ENCODE results near the gene SETD9. TPM values are rescaled to one million over a fixed set of nuclear protein-coding genes. Genes with fewer than 3 reads are reported as not detected.

The SETD9 gene, protein sequence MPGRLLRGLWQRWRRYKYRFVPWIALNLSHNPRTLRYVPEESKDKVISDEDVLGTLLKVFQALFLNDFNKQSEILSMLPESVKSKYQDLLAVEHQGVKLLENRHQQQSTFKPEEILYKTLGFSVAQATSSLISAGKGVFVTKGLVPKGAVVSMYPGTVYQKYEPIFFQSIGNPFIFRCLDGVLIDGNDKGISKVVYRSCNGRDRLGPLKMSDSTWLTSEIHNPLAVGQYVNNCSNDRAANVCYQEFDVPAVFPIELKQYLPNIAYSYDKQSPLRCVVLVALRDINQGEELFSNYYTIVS
- 10.1 TPM for polyA plus RNA-seq (2013, experiment 1 of 2; ENCODE audit: insufficient read length)
- polyA plus RNA-seq (2013, experiment 2 of 2; ENCODE audit: insufficient read length): 10.7 TPM

DNA sequence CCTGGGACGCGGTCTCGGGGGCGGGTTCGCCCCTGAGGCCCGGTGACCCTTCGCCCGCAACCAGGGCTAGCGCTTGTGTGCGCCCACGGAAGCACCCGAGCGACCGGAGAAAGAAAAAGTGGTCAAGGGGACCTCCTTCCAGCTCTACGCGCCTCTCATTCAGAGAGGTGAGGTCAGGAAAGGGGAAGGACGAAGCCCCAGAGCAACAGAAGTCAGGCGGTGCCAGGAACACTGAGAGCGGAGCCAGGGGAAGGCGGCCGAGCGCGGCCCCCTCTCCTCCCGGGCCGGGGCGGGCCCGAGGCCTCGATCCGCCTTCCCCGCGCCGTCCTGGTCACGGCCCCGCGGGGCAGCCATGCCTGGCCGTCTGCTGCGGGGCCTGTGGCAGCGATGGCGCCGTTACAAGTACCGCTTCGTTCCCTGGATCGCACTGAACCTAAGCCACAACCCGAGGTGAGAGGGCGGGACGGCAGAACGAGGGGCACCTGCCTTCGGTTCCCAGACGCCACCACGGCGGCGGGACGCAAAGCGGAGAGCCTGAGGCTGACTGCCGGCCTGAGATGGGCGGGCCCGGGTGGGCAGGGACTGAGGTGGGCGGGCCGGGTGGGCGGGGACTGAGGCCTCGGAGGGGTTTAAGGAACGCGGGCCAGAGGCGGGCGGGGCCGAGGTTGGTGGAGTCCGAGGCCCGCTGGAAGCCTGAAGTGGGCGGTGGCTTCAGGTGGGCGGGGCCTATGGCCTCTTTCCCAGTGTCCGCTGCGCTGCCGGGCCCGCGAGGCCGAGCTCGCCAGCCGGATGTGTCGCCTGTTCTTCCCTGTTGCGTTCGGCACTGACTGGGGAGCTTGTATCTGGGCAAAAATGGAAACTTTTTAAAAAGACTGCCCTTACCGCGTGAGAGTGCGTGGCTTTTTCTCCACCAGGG is at the start of gene SETD9:
SETD9 (plus strand) TSS at position 303 of the 916 bp plus-strand sequence; CDS start at position 353, 50 bp downstream.
- DNase-seq: peak; percentile 98

DNA sequence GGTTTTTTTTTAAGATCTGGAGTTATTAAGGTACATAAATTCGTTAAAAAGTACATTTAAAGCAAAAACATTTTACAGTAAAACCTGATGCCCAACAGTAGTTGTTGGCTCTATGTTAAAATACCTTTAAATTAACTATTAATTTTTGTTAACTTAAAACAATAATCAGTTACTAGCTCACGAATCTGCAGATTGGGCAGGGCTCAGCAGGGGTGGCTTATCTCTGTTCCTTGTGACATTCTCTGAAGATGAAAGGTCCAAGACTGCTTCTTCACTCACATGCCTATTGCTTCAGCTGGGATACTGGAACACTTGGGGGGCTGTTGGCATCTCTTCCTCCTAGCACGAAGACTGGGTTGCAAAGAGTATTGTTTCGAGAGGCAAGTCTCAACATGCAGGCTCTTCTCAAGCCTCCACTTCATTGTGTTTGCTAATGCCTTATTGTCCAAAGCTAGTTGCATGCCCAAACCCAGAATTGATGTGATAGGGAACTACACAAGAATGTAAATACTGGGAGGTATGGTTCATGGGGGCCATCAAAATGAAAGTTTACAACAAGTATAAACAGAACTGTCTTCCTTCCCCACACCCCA is 47.4 kb upstream of the SETD9 start:
- no peak for DNase-seq

DNA sequence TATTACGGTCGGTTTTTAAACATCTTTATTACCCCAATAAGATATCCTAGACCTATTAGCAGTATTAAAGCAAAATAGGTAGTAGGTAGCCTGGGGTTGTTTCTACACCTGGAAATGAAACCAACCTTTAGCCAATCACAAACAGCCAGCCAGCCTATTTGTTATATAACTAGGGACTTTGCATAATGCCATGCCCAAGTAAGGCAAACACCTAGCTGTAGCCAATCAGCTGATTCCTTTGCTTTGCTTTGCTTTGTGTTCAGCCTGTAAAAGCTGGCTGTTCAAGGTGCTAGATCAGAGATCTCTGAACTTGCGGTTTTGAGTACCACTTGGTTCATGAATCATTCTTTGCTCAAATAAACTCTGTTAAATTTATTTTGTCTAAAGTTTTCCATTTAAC is 46.5 kb upstream of the SETD9 start:
- DNase-seq: no peak

DNA sequence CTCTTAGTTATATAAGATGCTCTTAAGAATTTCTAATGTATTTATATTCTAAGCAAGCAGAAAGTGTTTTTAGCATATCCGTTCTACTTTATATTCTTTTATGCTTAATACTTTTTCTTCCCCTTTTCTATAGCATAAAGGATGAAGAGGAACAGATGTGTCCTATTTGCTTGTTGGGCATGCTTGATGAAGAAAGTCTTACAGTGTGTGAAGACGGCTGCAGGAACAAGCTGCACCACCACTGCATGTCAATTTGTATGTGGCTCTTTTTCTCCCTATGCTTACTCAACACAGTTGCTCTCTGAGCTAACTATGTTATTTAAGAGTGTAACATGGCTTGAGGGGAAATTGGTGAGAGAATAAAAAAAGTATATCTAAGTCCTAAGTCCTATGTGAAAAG is 37.6 kb upstream of the SETD9 start:
- no peak for DNase-seq

DNA sequence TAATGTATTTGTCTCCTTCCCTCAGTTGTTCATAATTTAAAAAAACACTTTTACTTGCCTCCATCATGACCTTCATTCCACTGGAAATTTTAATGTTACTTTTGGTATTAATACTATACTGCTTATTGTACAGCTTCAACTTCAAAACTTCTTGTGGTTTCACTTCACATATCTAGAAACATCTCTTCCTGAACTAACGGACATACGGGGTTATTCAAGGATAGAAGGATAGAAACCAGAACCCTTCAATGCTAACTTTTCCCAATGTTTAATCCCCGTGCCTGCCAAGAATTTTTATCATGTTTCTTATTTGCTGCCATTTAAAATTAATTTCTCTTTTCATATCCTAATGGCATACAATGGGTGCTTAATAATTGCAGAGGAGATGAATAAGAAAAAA is 36.3 kb upstream of the SETD9 start:
- DNase-seq: no peak

DNA sequence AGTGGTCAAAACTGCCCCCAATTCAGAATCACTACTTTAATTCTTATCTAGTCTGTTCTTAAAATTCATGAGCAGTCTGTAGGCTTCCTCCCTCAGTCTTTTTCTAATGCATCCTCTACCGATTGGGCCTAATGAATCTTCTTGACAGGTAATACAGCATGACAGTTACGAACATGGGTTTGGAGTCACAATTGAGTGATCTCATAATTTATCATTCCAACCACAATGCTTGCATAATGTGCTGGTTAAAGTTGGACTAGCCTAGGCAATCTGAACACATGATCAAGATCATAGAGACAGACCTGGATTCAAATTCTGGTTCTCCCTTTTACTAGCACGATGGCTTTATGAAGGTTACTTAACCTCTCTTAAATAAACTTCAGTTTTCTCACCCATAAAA is 33.1 kb upstream of the SETD9 start:
- DNase-seq: no peak

DNA sequence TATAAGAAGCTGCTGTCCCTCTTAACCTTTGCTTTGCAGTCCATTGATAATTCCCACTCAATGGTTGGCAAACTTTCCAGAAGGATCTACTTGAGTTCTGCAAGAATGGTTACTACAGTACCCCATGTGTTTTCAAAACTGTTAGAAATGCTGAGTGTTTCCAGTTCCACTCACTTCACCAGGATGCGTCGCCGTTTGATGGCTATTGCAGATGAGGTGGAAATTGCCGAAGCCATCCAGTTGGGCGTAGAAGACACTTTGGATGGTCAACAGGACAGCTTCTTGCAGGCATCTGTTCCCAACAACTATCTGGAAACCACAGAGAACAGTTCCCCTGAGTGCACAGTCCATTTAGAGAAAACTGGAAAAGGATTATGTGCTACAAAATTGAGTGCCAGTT is 27.8 kb upstream of the SETD9 start:
- no peak for DNase-seq

DNA sequence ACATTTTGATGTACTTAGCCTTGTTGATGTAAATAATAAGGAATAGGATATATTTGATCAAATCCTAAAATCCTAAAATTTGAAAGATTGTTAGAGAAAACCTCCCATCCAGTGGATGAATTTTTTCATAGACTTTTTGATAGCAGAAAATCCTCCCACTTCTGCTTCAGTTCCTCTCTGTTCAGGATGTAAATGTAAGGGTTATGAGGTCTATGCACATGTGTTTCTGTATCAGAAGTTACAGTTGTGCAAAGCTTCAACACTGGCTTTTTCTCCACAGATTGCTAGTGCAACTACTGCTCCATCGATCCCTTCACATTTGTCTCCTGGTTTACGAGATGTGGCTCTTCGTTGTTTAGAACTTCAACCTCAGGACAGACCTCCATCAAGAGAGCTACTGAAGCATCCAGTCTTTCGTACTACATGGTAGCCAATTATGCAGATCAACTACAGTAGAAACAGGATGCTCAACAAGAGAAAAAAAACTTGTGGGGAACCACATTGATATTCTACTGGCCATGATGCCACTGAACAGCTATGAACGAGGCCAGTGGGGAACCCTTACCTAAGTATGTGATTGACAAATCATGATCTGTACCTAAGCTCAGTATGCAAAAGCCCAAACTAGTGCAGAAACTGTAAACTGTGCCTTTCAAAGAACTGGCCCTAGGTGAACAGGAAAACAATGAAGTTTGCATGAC is 16.0 kb upstream of the SETD9 start:
- DNase-seq: no peak

DNA sequence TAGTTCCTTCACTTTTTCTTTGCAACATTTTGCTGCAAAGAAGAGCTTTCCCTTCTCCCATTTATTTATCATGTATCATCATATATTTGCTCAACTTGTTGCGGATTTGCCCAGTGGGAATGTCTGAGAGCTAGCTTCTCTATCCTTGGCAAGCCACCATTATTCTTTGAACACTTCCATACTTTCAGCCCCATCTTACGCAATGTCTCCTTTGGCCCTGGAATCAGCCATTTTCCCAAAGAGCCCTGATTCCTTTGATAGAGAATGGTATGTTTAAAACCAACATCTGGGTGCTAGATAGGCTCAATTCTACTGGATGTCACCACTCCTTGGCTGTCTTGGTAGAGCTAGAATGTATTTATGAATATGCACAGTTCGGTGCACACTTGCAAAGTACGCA is 12.6 kb upstream of the SETD9 start:
- no peak for DNase-seq

DNA sequence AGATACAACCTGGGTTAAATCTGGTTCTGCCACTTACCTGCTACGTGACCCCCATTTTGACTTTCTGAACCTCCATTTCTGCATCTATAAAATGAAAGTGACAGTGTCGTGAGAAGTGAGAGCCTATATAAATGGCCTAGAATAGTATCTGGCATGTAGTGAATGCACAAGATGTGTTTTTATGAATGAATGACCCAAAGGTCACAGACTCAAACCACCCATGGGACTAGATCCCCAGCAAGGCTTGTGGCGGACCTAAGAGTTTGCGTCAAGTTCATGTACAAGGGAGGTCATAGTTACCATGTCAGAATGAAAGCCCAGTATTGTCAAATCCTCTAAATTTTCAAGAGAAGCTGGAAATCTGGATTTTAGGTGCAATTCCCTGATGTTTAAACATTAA is 11.2 kb upstream of the SETD9 start:
- no peak for DNase-seq

DNA sequence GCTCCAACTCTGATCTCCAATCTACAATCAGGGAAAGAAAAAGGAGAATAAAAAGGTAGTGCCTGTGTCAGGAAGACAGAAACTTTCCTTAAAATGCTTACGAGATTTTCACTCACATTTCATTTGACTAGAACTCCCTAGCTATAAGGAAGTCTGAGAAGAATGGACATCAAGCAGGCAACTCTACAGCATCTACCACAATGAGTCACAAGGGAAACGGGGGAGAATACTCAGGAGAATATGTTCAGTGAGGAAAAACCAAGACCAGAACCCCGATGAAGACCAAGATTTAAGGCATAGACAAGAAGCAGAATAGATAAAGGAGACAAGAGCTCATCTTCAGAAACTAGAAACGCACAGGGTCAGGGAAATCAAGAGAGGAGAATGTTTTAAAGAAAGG is 9.0 kb upstream of the SETD9 start:
- DNase-seq: peak; percentile 46

DNA sequence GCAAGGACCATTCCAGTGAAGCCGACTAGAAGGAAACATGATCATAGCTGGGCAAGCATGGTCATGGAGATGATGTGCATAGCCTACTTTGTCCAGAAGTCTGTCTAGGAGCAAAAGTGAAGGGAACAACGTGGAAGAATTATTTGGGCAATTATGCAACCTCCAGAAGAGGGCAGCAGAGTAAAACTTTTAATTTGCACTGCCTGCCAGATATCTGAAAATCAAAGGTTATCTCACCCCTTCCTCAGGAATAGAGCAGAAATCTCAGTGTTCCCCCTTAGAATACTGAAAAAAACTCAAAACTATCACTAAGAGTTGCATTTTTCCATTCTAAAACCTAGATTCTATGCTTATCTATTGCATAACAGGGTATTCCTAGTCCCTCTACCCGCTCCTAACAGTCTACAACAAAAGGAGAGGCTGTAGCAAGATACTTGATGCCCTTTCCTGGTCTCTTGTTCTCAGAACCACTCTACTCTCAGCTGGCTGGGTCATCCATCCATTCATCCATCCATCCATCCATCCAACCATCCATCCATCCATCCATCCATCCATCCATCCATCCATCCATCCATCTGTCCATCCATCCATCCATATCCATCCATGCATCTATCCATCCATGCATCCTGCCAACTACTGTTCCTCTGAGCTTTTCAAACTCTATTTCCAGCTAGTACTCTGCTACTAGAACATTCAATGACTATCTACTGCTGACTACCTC is 8.4 kb upstream of the SETD9 start:
- peak; percentile 42 for DNase-seq

DNA sequence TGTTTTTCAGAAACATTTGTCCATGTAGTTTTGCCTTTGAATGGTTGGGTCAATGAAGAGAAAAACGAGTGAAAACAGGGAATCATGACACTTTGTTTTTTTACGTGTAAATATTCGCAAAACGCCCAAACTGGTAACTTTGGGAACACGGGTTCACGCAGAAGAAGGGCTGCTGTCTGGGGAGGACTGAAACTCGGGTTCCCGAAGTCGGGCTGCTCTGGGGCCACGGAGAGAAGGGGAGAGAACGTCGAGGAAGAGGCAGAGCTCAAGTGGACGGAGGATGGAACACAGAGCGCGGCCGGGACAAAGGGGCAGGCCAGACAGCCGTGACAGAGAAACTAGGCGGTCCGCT is 478 bp upstream of the SETD9 start:
- no peak for DNase-seq

DNA sequence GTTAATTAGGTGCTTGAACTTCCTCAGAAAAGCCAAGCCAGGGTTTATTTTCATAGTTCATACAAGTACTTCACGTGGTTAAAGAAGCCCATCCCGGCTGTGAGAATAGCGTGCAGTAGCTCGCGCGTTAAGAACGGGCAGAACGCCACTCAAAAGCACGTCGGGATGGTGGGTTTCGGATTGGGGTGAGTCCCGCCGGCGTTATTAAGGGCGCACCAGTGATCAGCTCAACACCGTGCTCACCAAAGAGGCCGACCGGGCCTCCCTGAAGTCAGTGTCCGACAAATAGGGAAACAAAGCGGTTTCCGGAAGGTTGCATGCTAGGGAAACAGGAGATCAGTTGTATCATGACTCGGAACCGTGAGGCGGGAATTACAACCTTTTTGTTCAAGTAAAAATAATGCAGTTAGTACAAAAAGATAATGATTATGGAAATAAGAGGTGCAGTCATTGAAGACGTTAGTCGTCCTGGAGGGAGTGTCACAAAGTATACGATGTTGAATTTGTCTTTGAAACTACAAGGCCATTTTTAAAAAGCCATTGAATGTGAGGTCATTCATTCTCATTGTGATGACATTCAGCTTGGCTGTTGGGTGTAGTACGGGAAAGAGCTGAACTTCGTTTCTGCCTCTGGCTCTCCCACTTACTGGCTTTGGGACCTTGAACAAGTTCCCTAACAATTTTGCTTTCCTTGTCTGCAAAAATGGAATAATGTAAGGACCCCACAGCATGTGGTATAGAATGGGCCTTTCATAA is 992 bp downstream of the SETD9 start:
- peak; percentile 22 for DNase-seq

DNA sequence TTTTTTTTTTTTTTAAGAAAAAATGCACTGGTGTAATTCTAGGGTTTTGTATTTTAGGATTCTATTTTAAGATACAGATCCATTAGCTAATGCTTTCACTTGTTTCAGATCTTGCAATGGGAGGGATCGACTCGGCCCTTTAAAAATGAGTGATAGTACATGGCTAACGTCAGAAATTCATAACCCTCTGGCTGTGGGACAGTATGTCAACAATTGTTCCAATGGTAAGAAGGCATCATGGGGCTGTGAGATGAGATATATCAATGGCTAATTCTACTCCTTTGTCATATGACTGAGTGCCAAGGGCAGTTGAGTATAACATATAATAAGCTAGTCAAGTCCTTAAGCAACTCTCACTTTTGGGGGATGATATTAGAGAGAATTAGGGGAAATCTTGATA is 4.4 kb downstream of the SETD9 start:
- DNase-seq: no peak

DNA sequence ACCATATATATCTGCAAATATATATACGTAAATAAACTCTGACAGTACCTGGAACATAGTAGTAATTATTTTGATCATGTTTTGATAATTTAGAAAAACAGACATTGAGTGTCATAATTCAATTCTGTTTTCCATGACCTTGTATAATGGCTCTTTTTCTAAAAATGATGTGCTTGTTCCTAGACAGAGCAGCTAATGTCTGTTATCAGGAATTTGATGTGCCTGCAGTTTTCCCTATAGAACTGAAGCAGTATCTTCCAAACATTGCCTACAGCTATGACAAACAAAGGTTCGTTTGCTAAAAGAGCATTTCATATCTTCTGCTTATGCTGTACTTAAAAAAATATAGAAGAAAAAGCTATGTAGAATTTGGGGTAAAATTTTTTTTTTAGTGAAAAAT is 5.3 kb downstream of the SETD9 start:
- no peak for DNase-seq

DNA sequence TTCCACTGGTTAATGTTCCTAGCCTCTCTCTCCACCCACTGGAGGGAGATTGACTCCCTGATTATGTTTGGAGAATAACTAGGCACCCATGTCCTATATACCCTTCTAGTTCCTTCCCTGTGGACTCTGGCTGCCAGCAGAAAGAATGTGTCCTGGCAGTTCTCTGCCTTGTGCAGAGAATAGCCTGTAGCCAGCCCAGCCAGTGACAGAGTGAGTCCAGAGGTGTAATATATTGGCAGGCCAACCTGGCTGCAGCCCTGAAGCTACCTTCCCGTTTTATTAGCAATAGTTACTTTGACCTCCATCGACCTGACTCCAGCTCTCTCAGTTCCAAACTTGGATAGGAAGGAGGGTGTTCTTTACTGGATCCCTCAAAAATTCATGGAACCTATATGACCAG is 8.1 kb downstream of the SETD9 start:
- DNase-seq: no peak

DNA sequence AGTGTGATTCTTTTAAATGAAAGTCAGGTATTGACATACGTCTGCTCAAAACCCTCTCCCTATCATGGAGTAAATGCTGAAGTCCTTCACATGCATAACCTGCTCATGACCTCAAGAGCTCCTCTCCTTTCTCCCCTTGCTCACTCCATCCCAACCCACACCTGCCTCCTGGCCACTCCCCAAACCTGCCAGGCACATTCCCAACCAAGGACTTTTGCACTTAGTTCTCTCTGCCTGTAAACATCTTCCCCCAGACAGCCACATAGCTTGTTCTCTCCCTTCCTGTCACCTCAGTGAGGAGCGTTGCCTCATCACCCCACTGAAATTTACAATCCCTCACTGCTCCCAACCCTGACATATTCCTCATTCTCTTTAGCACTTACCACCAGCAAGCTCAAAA is 8.7 kb downstream of the SETD9 start:
- no peak for DNase-seq

DNA sequence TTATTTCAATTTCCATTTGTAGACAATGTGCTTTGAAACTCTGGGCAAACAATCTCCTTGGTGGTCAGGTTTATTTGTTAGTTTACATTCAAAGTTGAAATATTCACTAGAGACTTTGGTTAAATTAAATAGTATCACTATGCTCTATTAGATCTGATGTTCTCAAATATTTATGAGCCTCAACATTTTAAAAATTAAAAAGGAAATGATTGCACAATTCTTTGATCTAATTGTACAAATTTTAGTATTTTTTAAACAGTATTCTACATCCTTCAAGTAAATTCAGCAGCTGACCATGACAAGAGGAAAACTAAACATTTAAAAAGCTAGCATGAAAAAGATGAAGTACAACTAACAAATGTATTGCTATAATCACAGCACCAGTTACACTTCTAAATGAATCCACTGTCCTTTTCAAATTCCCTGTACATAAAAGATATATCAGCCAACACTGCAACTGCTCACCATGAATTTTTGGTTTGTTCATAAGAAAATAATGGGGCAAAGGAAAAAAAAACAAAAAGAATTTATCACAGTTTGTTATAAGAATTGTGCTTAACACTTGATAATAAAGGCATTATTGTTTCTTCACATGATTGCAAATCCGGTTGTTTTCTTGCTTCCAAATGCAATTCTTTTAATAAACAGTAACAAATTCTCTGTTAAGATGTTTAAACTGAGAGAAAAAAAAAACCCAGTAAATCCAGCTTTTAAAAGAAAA is 10.7 kb downstream of the SETD9 start:
- no peak for DNase-seq

DNA sequence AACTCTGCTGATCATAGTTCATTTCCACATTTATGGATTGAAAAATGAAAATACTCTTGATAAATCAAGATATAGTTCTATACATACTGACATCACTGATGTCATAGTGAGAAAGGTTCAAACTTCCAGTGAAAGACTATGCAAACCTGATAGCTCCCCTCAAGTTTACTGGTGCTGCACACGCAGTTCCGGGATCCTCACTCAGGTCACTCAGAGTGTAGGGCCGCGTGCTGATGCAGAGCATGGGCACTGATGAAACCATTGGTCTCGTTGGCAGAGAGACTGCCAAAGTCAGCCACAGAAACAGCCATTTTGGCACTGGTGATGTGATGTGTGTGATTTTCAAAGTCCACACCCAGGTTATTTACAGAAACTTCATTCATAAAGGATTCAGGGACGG is 13.5 kb downstream of the SETD9 start:
- no peak for DNase-seq

DNA sequence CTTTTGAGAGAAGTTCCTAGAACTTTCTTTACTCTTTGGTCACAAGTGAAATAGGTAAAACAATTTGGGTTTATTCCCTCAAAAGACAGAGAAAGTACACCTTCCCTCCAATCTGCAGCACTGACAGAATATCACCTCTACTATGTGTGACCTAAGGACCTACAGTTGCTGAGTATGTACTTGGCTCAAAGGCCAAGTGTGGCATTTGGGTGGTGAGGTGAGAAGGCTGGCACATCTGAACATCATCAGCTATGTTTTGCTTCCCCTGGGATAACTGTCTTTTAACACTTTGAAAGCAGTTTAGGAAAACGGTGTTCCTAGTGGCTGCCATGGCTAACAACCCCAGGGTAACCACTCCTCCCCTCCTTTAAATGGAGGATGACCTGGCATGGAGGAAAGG is 24.9 kb downstream of the SETD9 start:
- no peak for DNase-seq
